Neuron (in vitro differentiated cells): ENCODE measurements around the gene ALDH3B2.
"Not testable (repeated sequence)": the region's sequence is repeated elsewhere in the genome, so short reads cannot be mapped to it uniquely, and the experiment has no call there.

Experiments used
- H2AFZ ChIP-seq: one replicate; pipeline ENCODE4 v1.6.1; 2013; ENCODE audit warnings: low read depth, mild to moderate bottlenecking, inconsistent platforms, low read length, moderate library complexity
- H3K27me3 ChIP-seq: one replicate; pipeline ENCODE4 v1.6.1; 2013; ENCODE audit warnings: low read length; ENCODE audit not compliant: insufficient read depth
- H3K36me3 ChIP-seq: one replicate; pipeline ENCODE4 v1.6.1; 2013; ENCODE audit warnings: low read length; ENCODE audit not compliant: insufficient read depth
- H3K4me1 ChIP-seq: one replicate; pipeline ENCODE4 v1.6.1; 2013; ENCODE audit warnings: low read length; ENCODE audit not compliant: insufficient read depth
- H3K4me3 ChIP-seq: 2 replicates; pipeline ENCODE4 v1.5.1; 2013; ENCODE audit warnings: mild to moderate bottlenecking, low read length, moderate library complexity
- H3K9me3 ChIP-seq: one replicate; pipeline ENCODE4 v1.6.1; 2013; ENCODE audit warnings: low read length

ALDH3B2 gene

GRCh38 chr11:67640021-67640757, 34.2 kb downstream of the ALDH3B2 start:
- Histone ChIP-seq H3K4me1 (peaks cover 9% of the 10 kb centered on the region), H2AFZ (no peak overlapping the region), H3K36me3 (no peaks in the 10 kb centered on the region), H3K27me3 (no peaks in the 10 kb centered on the region), H3K4me3 (no peak overlapping the region), H3K9me3 (no peaks in the 10 kb centered on the region)

DNA sequence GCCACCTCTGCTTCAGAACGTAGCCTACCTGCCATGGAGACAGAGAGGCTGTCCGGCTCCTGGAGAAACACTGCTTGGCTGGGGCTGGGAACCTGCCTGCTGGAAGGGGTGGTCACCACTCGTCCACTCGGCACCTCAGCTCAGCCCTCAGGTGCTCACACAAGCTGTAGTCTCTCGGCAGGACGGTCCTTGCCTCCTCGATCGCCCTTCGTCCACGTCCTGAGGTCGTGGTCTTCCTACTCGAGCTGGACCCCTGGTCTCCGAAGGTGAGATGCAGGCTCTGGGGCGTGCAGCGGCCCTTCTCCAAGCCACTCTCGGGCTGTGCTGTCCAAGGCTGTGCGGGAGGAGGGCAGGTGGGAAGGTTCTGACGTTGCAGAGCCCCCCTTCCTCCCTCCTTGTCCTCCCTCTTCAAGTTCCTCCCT, 35.0 kb downstream of the ALDH3B2 start, which contains the start of gene TBX10:
TSS of gene TBX10 (minus strand) at position 326 of the 422 bp plus-strand sequence. CDS start at position 35, 291 bp downstream.
- H3K9me3 ChIP-seq: no peaks in the 10 kb centered on the region
- no peak within 1 kb of the TSS for H2AFZ ChIP-seq
- no peak within 1 kb of the TSS for H3K4me3 ChIP-seq
- H3K4me1 ChIP-seq: peaks cover 9% of the 10 kb centered on the region
- H3K27me3 ChIP-seq: no peaks in the 10 kb centered on the region
- H3K36me3 ChIP-seq: no peaks in the 10 kb centered on the region

- no peaks in the 10 kb centered on the region for H3K27me3 ChIP-seq
- H3K4me3 ChIP-seq: no peak overlapping the region
- H2AFZ ChIP-seq: no peak overlapping the region
- H3K4me1 ChIP-seq: peaks cover 9% of the 10 kb centered on the region
- H3K9me3 ChIP-seq: no peaks in the 10 kb centered on the region
- no peaks in the 10 kb centered on the region for H3K36me3 ChIP-seq
Observed at GRCh38 chr11:67638535-67639437, 35.6 kb downstream of the ALDH3B2 start.

DNA sequence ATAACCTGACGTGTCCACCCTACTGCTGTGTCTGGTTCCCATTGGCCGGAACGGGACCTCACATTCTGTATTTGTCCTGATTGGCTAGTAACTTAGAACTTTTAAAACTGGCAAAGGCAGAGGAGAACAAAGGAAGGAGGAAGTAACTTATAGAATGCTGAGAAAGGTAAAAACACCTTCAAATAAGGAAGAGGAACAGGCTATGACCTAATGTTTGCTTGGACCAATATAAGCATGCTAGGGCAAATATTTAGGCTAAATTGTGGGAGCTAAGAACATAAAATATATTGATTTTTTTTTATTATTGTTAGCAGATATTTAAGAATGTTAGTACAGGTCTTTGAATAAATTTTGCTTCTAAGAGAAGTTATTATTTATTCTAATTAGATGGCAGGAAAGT, 37.0 kb downstream of the ALDH3B2 start:
- not testable (repeated sequence) for H2AFZ ChIP-seq, H3K36me3 ChIP-seq, H3K4me1 ChIP-seq, H3K9me3 ChIP-seq, H3K27me3 ChIP-seq, H3K4me3 ChIP-seq

DNA sequence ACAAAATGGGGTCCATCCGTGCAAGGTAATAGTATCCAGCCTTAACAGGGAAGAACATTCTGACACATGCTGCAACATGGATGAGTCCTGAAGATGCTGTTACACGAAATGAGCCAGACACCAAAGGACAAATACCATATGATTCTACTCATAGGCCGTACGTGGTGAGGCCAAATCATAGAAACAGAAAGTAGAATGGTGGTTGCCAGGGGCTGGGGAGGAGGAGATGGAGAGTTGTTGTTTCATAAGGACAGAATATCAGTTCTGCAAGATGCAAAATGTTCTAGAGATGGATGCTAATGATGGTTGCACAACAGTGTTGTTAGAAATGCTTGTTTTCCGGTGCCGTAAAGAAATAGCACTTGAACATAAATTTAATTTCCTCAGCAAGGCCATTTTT, 37.5 kb downstream of the ALDH3B2 start:
- peaks cover 9% of the 10 kb centered on the region for H3K4me1 ChIP-seq
- no peak overlapping the region for H2AFZ ChIP-seq
- H3K27me3 ChIP-seq: no peaks in the 10 kb centered on the region
- no peak overlapping the region for H3K4me3 ChIP-seq
- H3K36me3 ChIP-seq: no peaks in the 10 kb centered on the region
- H3K9me3 ChIP-seq: no peaks in the 10 kb centered on the region

GRCh38 chr11:67635231-67635521, 39.2 kb downstream of the ALDH3B2 start:
- no peaks in the 10 kb centered on the region for H3K9me3 ChIP-seq
- no peaks in the 10 kb centered on the region for H3K27me3 ChIP-seq
- H3K36me3 ChIP-seq: no peaks in the 10 kb centered on the region
- no peak overlapping the region for H2AFZ ChIP-seq
- peaks cover 13% of the 10 kb centered on the region for H3K4me1 ChIP-seq
- H3K4me3 ChIP-seq: no peak overlapping the region

- Histone ChIP-seq H3K9me3 (no peaks in the 10 kb centered on the region), H3K4me3 (no peak overlapping the region), H3K36me3 (no peaks in the 10 kb centered on the region), H3K27me3 (no peaks in the 10 kb centered on the region), H2AFZ (no peak overlapping the region), H3K4me1 (peaks cover 8% of the 10 kb centered on the region)
Observed at GRCh38 chr11:67634366-67635230, 39.8 kb downstream of the ALDH3B2 start.

GRCh38 chr11:67633758-67634365, 40.6 kb downstream of the ALDH3B2 start:
- peaks cover 6% of the 10 kb centered on the region for H3K4me1 ChIP-seq
- H2AFZ ChIP-seq: no peak overlapping the region
- no peaks in the 10 kb centered on the region for H3K27me3 ChIP-seq
- H3K4me3 ChIP-seq: no peak overlapping the region
- no peaks in the 10 kb centered on the region for H3K36me3 ChIP-seq
- H3K9me3 ChIP-seq: no peaks in the 10 kb centered on the region

GRCh38 chr11:67632982-67633755, 41.3 kb downstream of the ALDH3B2 start:
- Histone ChIP-seq H3K4me3 (no peak overlapping the region), H2AFZ (no peak overlapping the region)

GRCh38 chr11:67632175-67632981, 42.0 kb downstream of the ALDH3B2 start:
- Histone ChIP-seq H3K9me3 (no peaks in the 10 kb centered on the region), H3K36me3 (no peaks in the 10 kb centered on the region), H3K27me3 (no peaks in the 10 kb centered on the region), H2AFZ (no peak overlapping the region), H3K4me3 (no peak overlapping the region), H3K4me1 (peaks cover 6% of the 10 kb centered on the region)

More at GRCh38 chr11:67632982-67633755, 41.3 kb downstream of the ALDH3B2 start:
- Histone ChIP-seq H3K4me1 (peaks cover 6% of the 10 kb centered on the region), H3K27me3 (no peaks in the 10 kb centered on the region), H3K9me3 (no peaks in the 10 kb centered on the region), H3K36me3 (no peaks in the 10 kb centered on the region)

DNA sequence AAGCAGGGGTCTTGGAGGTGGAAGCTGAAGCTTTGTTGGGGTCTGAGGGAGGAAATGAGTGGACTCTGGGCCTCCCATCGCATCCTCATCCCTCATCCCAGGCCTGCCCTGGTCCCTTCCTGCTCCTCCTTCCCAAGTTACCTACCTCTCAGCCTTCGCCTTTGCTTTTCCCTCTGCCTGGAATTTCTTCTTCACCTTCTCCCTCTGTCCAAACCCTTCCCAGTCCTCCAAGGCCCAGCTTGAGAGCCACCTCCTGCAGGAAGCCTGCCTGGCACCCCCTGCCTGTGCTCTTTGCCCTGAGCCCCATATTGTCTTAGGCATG, 42.6 kb downstream of the ALDH3B2 start:
- Histone ChIP-seq H3K4me3 (no peak overlapping the region), H3K4me1 (peaks cover 6% of the 10 kb centered on the region), H3K27me3 (no peaks in the 10 kb centered on the region), H2AFZ (no peak overlapping the region), H3K36me3 (no peaks in the 10 kb centered on the region), H3K9me3 (no peaks in the 10 kb centered on the region)
